Endodermal cell (in vitro differentiated cells): ENCODE measurements around the gene FARP2. TPM values are rescaled to one million over a fixed set of nuclear protein-coding genes. Genes with fewer than 3 reads are reported as not detected.
"Not testable (repeated sequence)": the region's sequence is repeated elsewhere in the genome, so short reads cannot be mapped to it uniquely, and the experiment has no call there.

Experiments
- DNase-seq: peaks from one replicate; pipeline ENCODE4 v3.0.0-alpha.2; 2017
- H3K27ac ChIP-seq: 2 replicates; pipeline ENCODE4 v1.5.1; 2013; ENCODE audit warnings: mild to moderate bottlenecking, low read depth, low read length, moderate library complexity
- H3K27me3 ChIP-seq: 2 replicates; pipeline ENCODE4 v1.6.1; 2013; ENCODE audit warnings: mild to moderate bottlenecking, low read length, moderate library complexity; ENCODE audit not compliant: insufficient read depth, control insufficient read depth, poor library complexity, severe bottlenecking
- H3K36me3 ChIP-seq: 2 replicates; pipeline ENCODE4 v1.7.0; 2013; ENCODE audit warnings: mild to moderate bottlenecking, low read length, moderate library complexity; ENCODE audit not compliant: control insufficient read depth, insufficient read depth
- H3K4me1 ChIP-seq: one replicate; pipeline ENCODE4 v1.7.0; 2013; ENCODE audit warnings: low read length; ENCODE audit not compliant: control insufficient read depth, insufficient read depth
- H3K4me3 ChIP-seq: 2 replicates; pipeline ENCODE4 v1.5.1; 2013; ENCODE audit warnings: mild to moderate bottlenecking, low read length, moderate library complexity
- H3K9ac ChIP-seq: 2 replicates; pipeline ENCODE4 v1.6.1; 2013; ENCODE audit warnings: mild to moderate bottlenecking, low read length, moderate library complexity; ENCODE audit not compliant: poor library complexity, severe bottlenecking; ENCODE audit errors: extremely low read depth
- H3K9me3 ChIP-seq: 2 replicates; pipeline ENCODE4 v1.6.1; 2013; ENCODE audit warnings: mild to moderate bottlenecking, low read length, moderate library complexity; ENCODE audit not compliant: control insufficient read depth
- H3K27ac Mint-ChIP-seq: 2 replicates; pipeline ENCODE4 v1.8.0; 2020; ENCODE audit warnings: mixed read lengths
- H3K27me3 Mint-ChIP-seq: 2 replicates; pipeline ENCODE4 v1.8.0; 2021; ENCODE audit warnings: mild to moderate bottlenecking, mixed read lengths; ENCODE audit not compliant: insufficient read depth
- H3K36me3 Mint-ChIP-seq: 2 replicates; pipeline ENCODE4 v1.8.0; 2020; ENCODE audit warnings: low read depth, mixed read lengths
- H3K4me1 Mint-ChIP-seq: 2 replicates; pipeline ENCODE4 v1.8.0; 2020; ENCODE audit warnings: mixed read lengths
- H3K4me3 Mint-ChIP-seq: 2 replicates; pipeline ENCODE4 v1.8.0; 2020; ENCODE audit warnings: mild to moderate bottlenecking, moderate library complexity, mixed read lengths
- H3K9me3 Mint-ChIP-seq: 2 replicates; pipeline ENCODE4 v1.8.0; 2020; ENCODE audit warnings: mild to moderate bottlenecking, mixed read lengths
- CTCF ChIP-seq: fragments of 200-600 bp; sonication (generic); conservative IDR thresholded peaks from 2 replicates; pipeline ENCODE4 v1.5.0; 2021; ENCODE audit warnings: antibody characterized with exemption, mild to moderate bottlenecking
- WGBS, 2 experiments: methylation state at CpG; one replicate each; pipeline versions ENCODE4 v1.1.5 to v1.1.7; 2013; ENCODE audit warnings: missing lambda C conversion rate in 2 of 2, mixed read lengths in 1 of 2; ENCODE audit not compliant: insufficient coverage in 1 of 2, insufficient read length in 1 of 2; 5-methylcytosine and 5-hydroxymethylcytosine counted together
- total RNA-seq, 2 donors: library from RNA; stranded (reverse); fragmentation: NEBNext Ultra II Directional in 1 of 2; extraction: Animal tissue kit (Norgen Biotek cat#: 25700) in 1 of 2; gene quantifications; 2 replicates in 1 of 2; 3 replicates in 1 of 2; pipeline ENCODE4 v1.2.1, GENCODE V29; 2021

FARP2 gene
- total RNA-seq, 2 donors from 2014 or later, result 36.4 to 51.4 TPM

GRCh38 chr2:241389697-241390096 lies 33.6 kb downstream of the FARP2 start:
- 77% methylated on average over 2 of the region's 2 CpGs; no CpG with 5 or more reads in 1 of the 2 experiments for WGBS, 2 experiments
- no peak overlapping the region for H3K27ac Mint-ChIP-seq
- no peaks in the 10 kb centered on the region for H3K9me3 ChIP-seq
- H3K9me3 Mint-ChIP-seq, result no peaks in the 10 kb centered on the region
- no peak for TF ChIP-seq CTCF
- peaks cover 4% of the 10 kb centered on the region for H3K4me1 Mint-ChIP-seq
- peaks cover 8% of the 10 kb centered on the region for H3K36me3 ChIP-seq
- H3K27ac ChIP-seq, result no peak overlapping the region
- no peak overlapping the region for H3K4me3 ChIP-seq
- no peaks in the 10 kb centered on the region for H3K4me1 ChIP-seq
- no peak for DNase-seq
- H3K27me3 Mint-ChIP-seq, result no peaks in the 10 kb centered on the region
- no peaks in the 10 kb centered on the region for H3K27me3 ChIP-seq
- H3K4me3 Mint-ChIP-seq, result no peak overlapping the region
- H3K9ac ChIP-seq, result no peak overlapping the region
- H3K36me3 Mint-ChIP-seq, result peaks cover 13% of the 10 kb centered on the region

- Histone ChIP-seq H3K27ac (no peak overlapping the region), H3K9ac (no peak overlapping the region), H3K4me3 (no peak overlapping the region), H3K27me3 (no peaks in the 10 kb centered on the region), H3K9me3 (no peaks in the 10 kb centered on the region), H3K36me3 (peaks cover 11% of the 10 kb centered on the region), H3K4me1 (no peaks in the 10 kb centered on the region)
- Mint-ChIP-seq H3K4me3 (no peak overlapping the region), H3K27ac (no peak overlapping the region), H3K27me3 (no peaks in the 10 kb centered on the region), H3K36me3 (peaks cover 17% of the 10 kb centered on the region), H3K9me3 (no peaks in the 10 kb centered on the region), H3K4me1 (peaks cover 4% of the 10 kb centered on the region)
- DNase-seq, result no peak
- WGBS, 2 experiments, result 93 to 95% methylated on average over 7 to 9 of the region's 9 CpGs
- no peak for TF ChIP-seq CTCF
Measured at GRCh38 chr2:241390301-241391206, 34.5 kb downstream of the FARP2 start.

- Mint-ChIP-seq H3K4me1 (no peaks in the 10 kb centered on the region), H3K4me3 (no peak overlapping the region), H3K27ac (no peak overlapping the region), H3K9me3 (peaks cover 2% of the 10 kb centered on the region), H3K36me3 (peaks cover 15% of the 10 kb centered on the region), H3K27me3 (no peaks in the 10 kb centered on the region)
- no peaks in the 10 kb centered on the region for H3K4me1 ChIP-seq
- TF ChIP-seq CTCF, result peak; percentile 74
- H3K9me3 ChIP-seq, result no peaks in the 10 kb centered on the region
- peaks cover 12% of the 10 kb centered on the region for H3K36me3 ChIP-seq
- 83% methylated on average over 6 of the region's 6 CpGs for WGBS, 2 experiments
- H3K9ac ChIP-seq, result no peak overlapping the region
- no peaks in the 10 kb centered on the region for H3K27me3 ChIP-seq
- no peak overlapping the region for H3K27ac ChIP-seq
- H3K4me3 ChIP-seq, result no peak overlapping the region
- peak; percentile 76 for DNase-seq
Measured at GRCh38 chr2:241391892-241392665, 36.0 kb downstream of the FARP2 start.

GRCh38 chr2:241392753-241393152 lies 36.7 kb downstream of the FARP2 start:
- not testable (repeated sequence) for DNase-seq, H3K4me3 ChIP-seq, H3K4me1 Mint-ChIP-seq, H3K9me3 ChIP-seq, H3K27me3 ChIP-seq, H3K9me3 Mint-ChIP-seq, H3K4me3 Mint-ChIP-seq, H3K4me1 ChIP-seq, H3K9ac ChIP-seq, H3K27ac Mint-ChIP-seq, H3K27ac ChIP-seq, H3K27me3 Mint-ChIP-seq
- 92 to 97% methylated on average over 2 to 4 of the region's 4 CpGs for WGBS, 2 experiments
- peaks cover 13% of the 10 kb centered on the region for H3K36me3 Mint-ChIP-seq
- H3K36me3 ChIP-seq, result peaks cover 12% of the 10 kb centered on the region
